RWPE1 (cell line): Measurements from ENCODE around the gene RD3L.
"Not testable (repeated sequence)": the region's sequence is repeated elsewhere in the genome, so short reads cannot be mapped to it uniquely, and the experiment has no call there.

ENCODE experiments used
- CTCF ChIA-PET: fragments of 350-600 bp; sonication (Branson Sonifier 250); formaldehyde crosslinking; extraction: SDS; loops from one replicate; lab custom pipeline; 2021; lab: Yijun Ruan, JAX
- POLR2A ChIA-PET: fragments of 400-600 bp; formaldehyde crosslinking; extraction: SDS; loops from one replicate; lab custom pipeline; 2020; ENCODE audit warnings: antibody characterized with exemption; ENCODE audit not compliant: low non-redundant PET; lab: Yijun Ruan, JAX
- DNase-seq: peaks from one replicate; pipeline ENCODE4 v3.0.0; 2012; ENCODE audit warnings: low spot score
- H3K27ac ChIP-seq: fragments of 450-650 bp; 2 replicates; pipeline ENCODE4 v1.5.1; 2017
- CTCF ChIP-seq: fragments of 450-650 bp; conservative IDR thresholded peaks from 2 replicates; pipeline ENCODE4 v1.5.1; 2017; ENCODE audit warnings: low read depth, mild to moderate bottlenecking

Gene RD3L

GRCh38 chr14:103941973-103942736, at the start of gene RD3L:
TSS of gene RD3L (minus strand) at chr14:103942529. CDS start at chr14:103941695, 834 bp downstream.
- ChIA-PET POLR2A (no interaction called here), CTCF (interaction anchor here (0.5 to 0.8 kb wide), 4 partner anchors 21 to 155 kb away, joined by 3 to 4 read pairs (median 3); no protein-coding TSS in a partner anchor)

GRCh38 chr14:103989964-103990363, 47.6 kb upstream of the RD3L start:
- DNase-seq, result no peak
- ChIA-PET CTCF (interaction anchor here (0.6 kb wide), 1 partner anchor 25 kb away, joined by 5 read pairs; no protein-coding TSS in a partner anchor), POLR2A (no interaction called here)
- no peak overlapping the region for H3K27ac ChIP-seq
- no peak for TF ChIP-seq CTCF

More at GRCh38 chr14:103941973-103942736, at the start of gene RD3L:
- TF ChIP-seq CTCF, result no peak
- H3K27ac ChIP-seq, result no peak within 1 kb of the TSS
- DNase-seq, result no peak

- TF ChIP-seq CTCF, result no peak
- CTCF ChIA-PET, result no interaction called here
- POLR2A ChIA-PET, result no interaction called here
Measured at GRCh38 chr14:103989034-103989433, 46.7 kb upstream of the RD3L start.

GRCh38 chr14:103984196-103984595, 41.9 kb upstream of the RD3L start:
- TF ChIP-seq CTCF, result no peak
- no peak overlapping the region for H3K27ac ChIP-seq
- POLR2A ChIA-PET, result no interaction called here
- CTCF ChIA-PET, result no interaction called here
- no peak for DNase-seq

More at GRCh38 chr14:103989034-103989433, 46.7 kb upstream of the RD3L start:
- DNase-seq, result no peak
- H3K27ac ChIP-seq, result no peak overlapping the region

GRCh38 chr14:103980623-103981238, 38.4 kb upstream of the RD3L start:
- CTCF ChIA-PET, result interaction anchor here (0.6 to 2.1 kb wide), 5 partner anchors 138 to 248 kb away, joined by 3 to 8 read pairs (median 3); no protein-coding TSS in a partner anchor
- POLR2A ChIA-PET, result not testable (repeated sequence)
- TF ChIP-seq CTCF, result peak; percentile 78

GRCh38 chr14:103974575-103974974, 32.2 kb upstream of the RD3L start:
- no peak for TF ChIP-seq CTCF
- no peak overlapping the region for H3K27ac ChIP-seq
- no peak for DNase-seq
- CTCF ChIA-PET, result interaction anchor here (0.5 kb wide), 1 partner anchor 162 kb away, joined by 4 read pairs; no protein-coding TSS in a partner anchor
- POLR2A ChIA-PET, result no interaction called here

More at GRCh38 chr14:103980623-103981238, 38.4 kb upstream of the RD3L start:
- H3K27ac ChIP-seq, DNase-seq: not testable (repeated sequence)
